Dendritic cell treated with granulocyte-macrophage colony-stimulating factor and Interleukin-4, amounts not matched to agents 40 ng/mL and 50 ng/mL, for 4 days (primary cell): ENCODE measurements around the gene NDC1.
"Not testable (repeated sequence)": the region's sequence is repeated elsewhere in the genome, so short reads cannot be mapped to it uniquely, and the experiment has no call there.

Experiments
- H3K27ac Mint-ChIP-seq: one replicate; pipeline ENCODE4 v1.8.0; 2022; ENCODE audit warnings: mild to moderate bottlenecking, mixed read lengths
- H3K27me3 Mint-ChIP-seq: one replicate; pipeline ENCODE4 v1.8.0; 2022; ENCODE audit warnings: mild to moderate bottlenecking, mixed read lengths
- H3K36me3 Mint-ChIP-seq: one replicate; pipeline ENCODE4 v1.8.0; 2022; ENCODE audit warnings: low read depth, mixed read lengths
- H3K4me1 Mint-ChIP-seq: one replicate; pipeline ENCODE4 v1.8.0; 2022; ENCODE audit warnings: low read depth, mixed read lengths
- H3K4me3 Mint-ChIP-seq: one replicate; pipeline ENCODE4 v1.8.0; 2022; ENCODE audit warnings: mild to moderate bottlenecking, moderate library complexity, mixed read lengths
- H3K9me3 Mint-ChIP-seq: one replicate; pipeline ENCODE4 v1.8.0; 2022; ENCODE audit warnings: mixed read lengths
- intact Hi-C: fragments of 100-400 bp; cut with micrococcal nuclease; formaldehyde crosslinking; loops from one replicate; pipeline ENCODE4 v1.15.0; 2022

Gene NDC1

GRCh38 chr1:53766831-53767405, 71.2 kb downstream of the NDC1 start:
- Mint-ChIP-seq H3K36me3 (peaks cover 24% of the 10 kb centered on the region), H3K9me3 (no peaks in the 10 kb centered on the region), H3K27ac (no peak overlapping the region), H3K4me1 (no peaks in the 10 kb centered on the region), H3K4me3 (no peak overlapping the region), H3K27me3 (no peaks in the 10 kb centered on the region)
- intact Hi-C loops = no loop called here

GRCh38 chr1:53766194-53766742, 71.8 kb downstream of the NDC1 start:
- Mint-ChIP-seq H3K4me1 (no peaks in the 10 kb centered on the region), H3K27ac (no peak overlapping the region), H3K4me3 (no peak overlapping the region), H3K9me3 (no peaks in the 10 kb centered on the region), H3K36me3 (peaks cover 17% of the 10 kb centered on the region), H3K27me3 (no peaks in the 10 kb centered on the region)
- intact Hi-C loops = no loop called here

GRCh38 chr1:53765657-53766056, 72.4 kb downstream of the NDC1 start:
- Mint-ChIP-seq H3K36me3 (peaks cover 11% of the 10 kb centered on the region), H3K27me3 (no peaks in the 10 kb centered on the region), H3K27ac (no peak overlapping the region)

GRCh38 chr1:53763911-53764310, 74.2 kb downstream of the NDC1 start:
- Mint-ChIP-seq H3K27ac (no peak overlapping the region), H3K36me3 (peaks cover 5% of the 10 kb centered on the region), H3K9me3 (no peaks in the 10 kb centered on the region), H3K4me1 (no peaks in the 10 kb centered on the region), H3K27me3 (no peaks in the 10 kb centered on the region), H3K4me3 (no peak overlapping the region)
- intact Hi-C loops = no loop called here

More at GRCh38 chr1:53765657-53766056, 72.4 kb downstream of the NDC1 start:
- H3K9me3 Mint-ChIP-seq = no peaks in the 10 kb centered on the region
- no peak overlapping the region for H3K4me3 Mint-ChIP-seq
- no peaks in the 10 kb centered on the region for H3K4me1 Mint-ChIP-seq
- intact Hi-C loops = no loop called here

GRCh38 chr1:53763461-53763860, 74.6 kb downstream of the NDC1 start:
- no peak overlapping the region for H3K27ac Mint-ChIP-seq

GRCh38 chr1:53760497-53760896, 77.6 kb downstream of the NDC1 start:
- H3K27ac Mint-ChIP-seq = not testable (repeated sequence)

More at GRCh38 chr1:53763461-53763860, 74.6 kb downstream of the NDC1 start:
- Mint-ChIP-seq H3K4me1 (no peaks in the 10 kb centered on the region), H3K9me3 (no peaks in the 10 kb centered on the region), H3K4me3 (no peak overlapping the region), H3K36me3 (peaks cover under 1% of the 10 kb centered on the region), H3K27me3 (no peaks in the 10 kb centered on the region)
- intact Hi-C loops = no loop called here

GRCh38 chr1:53755874-53756273, 82.2 kb downstream of the NDC1 start:
- Mint-ChIP-seq H3K4me1 (no peaks in the 10 kb centered on the region), H3K9me3 (no peaks in the 10 kb centered on the region), H3K27ac (no peak overlapping the region), H3K27me3 (no peaks in the 10 kb centered on the region), H3K36me3 (no peaks in the 10 kb centered on the region), H3K4me3 (no peak overlapping the region)
- intact Hi-C loops = no loop called here

More at GRCh38 chr1:53760497-53760896, 77.6 kb downstream of the NDC1 start:
- intact Hi-C loops, H3K4me3 Mint-ChIP-seq, H3K36me3 Mint-ChIP-seq, H3K9me3 Mint-ChIP-seq, H3K4me1 Mint-ChIP-seq, H3K27me3 Mint-ChIP-seq: not testable (repeated sequence)

- Mint-ChIP-seq H3K36me3 (no peaks in the 10 kb centered on the region), H3K9me3 (no peaks in the 10 kb centered on the region), H3K27me3 (no peaks in the 10 kb centered on the region), H3K4me1 (no peaks in the 10 kb centered on the region), H3K4me3 (no peak overlapping the region), H3K27ac (no peak overlapping the region)
- intact Hi-C loops = loop anchor here (1.0 kb wide), 1 partner anchor 269 kb away; no protein-coding TSS in a partner anchor
These were observed 83.4 kb downstream of the NDC1 start for GRCh38 chr1:53754484-53755312.

- H3K27ac Mint-ChIP-seq = no peak overlapping the region
- intact Hi-C loops = no loop called here
- H3K36me3 Mint-ChIP-seq = no peaks in the 10 kb centered on the region
- H3K9me3 Mint-ChIP-seq = no peaks in the 10 kb centered on the region
- no peaks in the 10 kb centered on the region for H3K4me1 Mint-ChIP-seq
- H3K27me3 Mint-ChIP-seq = peaks cover 5% of the 10 kb centered on the region
- H3K4me3 Mint-ChIP-seq = no peak overlapping the region
These were observed 85.8 kb downstream of the NDC1 start for GRCh38 chr1:53752281-53752680.

GRCh38 chr1:53747841-53748240, 90.3 kb downstream of the NDC1 start:
- H3K4me3 Mint-ChIP-seq = no peak overlapping the region
- H3K9me3 Mint-ChIP-seq = peaks cover 4% of the 10 kb centered on the region
- intact Hi-C loops = no loop called here
- H3K4me1 Mint-ChIP-seq = no peaks in the 10 kb centered on the region
- H3K27me3 Mint-ChIP-seq = peaks cover 18% of the 10 kb centered on the region
- no peak overlapping the region for H3K27ac Mint-ChIP-seq
- no peaks in the 10 kb centered on the region for H3K36me3 Mint-ChIP-seq

- H3K4me1 Mint-ChIP-seq = peaks cover 7% of the 10 kb centered on the region
- no peaks in the 10 kb centered on the region for H3K36me3 Mint-ChIP-seq
- peaks cover 8% of the 10 kb centered on the region for H3K9me3 Mint-ChIP-seq
- H3K27me3 Mint-ChIP-seq = peaks cover 70% of the 10 kb centered on the region
- no peak overlapping the region for H3K4me3 Mint-ChIP-seq
- intact Hi-C loops = no loop called here
- H3K27ac Mint-ChIP-seq = no peak overlapping the region
These were observed 97.4 kb downstream of the NDC1 start for GRCh38 chr1:53740621-53741105.

GRCh38 chr1:53739109-53739681, 98.9 kb downstream of the NDC1 start, which contains the start of gene GLIS1:
Gene GLIS1, minus strand, starts transcription at chr1:53739164. Its CDS starts 1,100 bp downstream, at chr1:53738064.
- Mint-ChIP-seq H3K4me3 (peak within 1 kb of the TSS; percentile 68), H3K9me3 (peaks cover 8% of the 10 kb centered on the region), H3K27ac (no peak within 1 kb of the TSS), H3K36me3 (no peaks in the 10 kb centered on the region), H3K4me1 (peaks cover 7% of the 10 kb centered on the region), H3K27me3 (peaks cover 78% of the 10 kb centered on the region)
- intact Hi-C loops = no loop called here

GRCh38 chr1:53738205-53739108, 99.6 kb downstream of the NDC1 start:
- Mint-ChIP-seq H3K27me3 (peaks cover 80% of the 10 kb centered on the region), H3K36me3 (no peaks in the 10 kb centered on the region)
- intact Hi-C loops = no loop called here

More at GRCh38 chr1:53738205-53739108, 99.6 kb downstream of the NDC1 start:
- H3K4me3 Mint-ChIP-seq = peak overlapping the region; percentile 68
- no peak overlapping the region for H3K27ac Mint-ChIP-seq
- peaks cover 8% of the 10 kb centered on the region for H3K9me3 Mint-ChIP-seq
- H3K4me1 Mint-ChIP-seq = peaks cover 7% of the 10 kb centered on the region
